GM12878 (cell line): Measurements from ENCODE around the gene ADM2. TPM values are rescaled to one million over a fixed set of nuclear protein-coding genes. Genes with fewer than 3 reads are reported as not detected.

Source experiments
- ATF2 ChIP-seq: IDR thresholded peaks from 2 replicates; pipeline ENCODE4 v1.6.1; 2012; ENCODE audit warnings: low read length, inconsistent platforms
- ATF7 ChIP-seq: fragments of 450-650 bp; IDR thresholded peaks from 2 replicates; pipeline ENCODE4 v1.6.1; 2016; ENCODE audit warnings: low read depth, mild to moderate bottlenecking
- BCL11A ChIP-seq: IDR thresholded peaks from 2 replicates; pipeline ENCODE4 v1.6.1; 2011; ENCODE audit warnings: low read depth, low read length
- CBX5 ChIP-seq: sonication (generic); IDR thresholded peaks from 2 replicates; pipeline ENCODE4 v1.6.1; 2016; ENCODE audit warnings: low read depth, moderate library complexity, mild to moderate bottlenecking, inconsistent platforms
- CEBPB ChIP-seq, 2 experiments: fragments of 150-350 bp in 1 of 2; IDR thresholded peaks; 2 replicates each; pipeline ENCODE4 v1.6.1; 2012 to 2014; ENCODE audit warnings: low read depth in 2 of 2, low read length in 2 of 2, borderline replicate concordance in 1 of 2, inconsistent platforms in 1 of 2
- CHD2 ChIP-seq: IDR thresholded peaks from 2 replicates; pipeline ENCODE4 v1.6.1; 2011; ENCODE audit warnings: low read depth, low read length, improper control_type of control experiment, borderline replicate concordance
- E2F4 ChIP-seq: IDR thresholded peaks from 2 replicates; pipeline ENCODE4 v1.6.1; 2012; ENCODE audit warnings: low read depth, low read length, improper control_type of control experiment
- EZH2 ChIP-seq: IDR thresholded peaks from 2 replicates; pipeline ENCODE4 v1.6.1; 2012; ENCODE audit warnings: low read depth, mild to moderate bottlenecking, control low read depth, inconsistent platforms, low read length, borderline replicate concordance; ENCODE audit not compliant: control insufficient read depth
- GABPA ChIP-seq: IDR thresholded peaks from 2 replicates; pipeline ENCODE4 v1.6.1; 2014; ENCODE audit warnings: antibody characterized with exemption, low read depth, mild to moderate bottlenecking, inconsistent platforms
- GATAD2B ChIP-seq: fragments of 450-650 bp; conservative IDR thresholded peaks from 2 replicates; pipeline ENCODE4 v1.6.1; 2017; ENCODE audit warnings: low read depth, mild to moderate bottlenecking, moderate library complexity
- JUNB ChIP-seq: IDR thresholded peaks from 2 replicates; pipeline ENCODE4 v1.6.1; 2016; ENCODE audit warnings: antibody characterized with exemption, mild to moderate bottlenecking
- MEF2A ChIP-seq: IDR thresholded peaks from 2 replicates; pipeline ENCODE4 v1.6.1; 2011; ENCODE audit warnings: low read depth, mild to moderate bottlenecking, low read length, moderate library complexity; ENCODE audit not compliant: insufficient read depth
- MTA3 ChIP-seq: IDR thresholded peaks from 2 replicates; pipeline ENCODE4 v1.6.1; 2012; ENCODE audit warnings: low read length, inconsistent platforms, borderline replicate concordance
- NBN ChIP-seq: fragments of 450-650 bp; IDR thresholded peaks from 2 replicates; pipeline ENCODE4 v1.6.1; 2016
- NR2F1 ChIP-seq: fragments of 450-650 bp; conservative IDR thresholded peaks from 2 replicates; pipeline ENCODE4 v1.6.1; 2017; ENCODE audit warnings: mild to moderate bottlenecking
- PML ChIP-seq: IDR thresholded peaks from 2 replicates; pipeline ENCODE4 v1.6.1; 2012; ENCODE audit warnings: low read length, inconsistent platforms
- PRDM15 ChIP-seq: fragments of 450-650 bp; formaldehyde crosslinking; IDR thresholded peaks from 2 replicates; pipeline ENCODE4 v1.4.0; 2020; ENCODE audit warnings: mild to moderate bottlenecking, moderate library complexity
- RBBP5 ChIP-seq: fragments of 200-600 bp; sonication (generic); conservative IDR thresholded peaks from 2 replicates; pipeline ENCODE4 v1.6.1; 2016
- SP1 ChIP-seq: IDR thresholded peaks from one replicate; pipeline ENCODE4 v1.6.1; 2011; ENCODE audit warnings: low read depth, low read length
- TCF12 ChIP-seq: IDR thresholded peaks from 2 replicates; pipeline ENCODE4 v1.6.1; 2011; ENCODE audit warnings: low read depth, mild to moderate bottlenecking, low read length
- YBX1 ChIP-seq: fragments of 450-650 bp; IDR thresholded peaks from 2 replicates; pipeline ENCODE4 v1.6.1; 2016; ENCODE audit warnings: antibody characterized with exemption
- ZSCAN29 ChIP-seq: fragments of 450-650 bp; IDR thresholded peaks from 2 replicates; pipeline ENCODE4 v1.6.1; 2017; ENCODE audit warnings: mild to moderate bottlenecking, moderate library complexity
- polyA plus RNA-seq, 11 experiments: library from polyadenylated mRNA; depleted of rRNA in 4 of 11; unstranded in 6 of 11; stranded (reverse) in 5 of 11; fragments of >200 nt; fragmentation: Nextera tagmentation in 4 of 11; fragmentation: Illumina TruSeq in 1 of 11; extraction: Ambion mirVana in 4 of 11; extraction: Trizol in 1 of 11; gene quantifications; 1 replicate in 1 of 11; 2 replicates in 10 of 11; pipeline versions ENCODE4 v1.2.1 to v1.2.3, GENCODE V29; 2011 to 2016; ENCODE audit warnings: inconsistent platforms in 2 of 11, missing spikeins in 2 of 11, low read depth in 1 of 11
- total RNA-seq, 4 experiments: library from RNA; depleted of rRNA in 3 of 4; stranded (reverse); fragments of >200 nt in 3 of 4; fragmentation: Illumina TruSeq in 1 of 4; extraction: Trizol in 1 of 4; gene quantifications; 2 replicates each; pipeline versions ENCODE4 v1.2.1 to v1.2.3, GENCODE V29; 2013 to 2021

Gene ADM2
- total and polyA plus RNA-seq, 10 of the 15 experiments (the other 5 are each of a cell fraction or from before 2014, with no cell fraction given), result 0.02 to 0.33 (median 0.12) TPM; not detected in 2

GRCh38 chr22:50469377-50470305 is 11.7 kb upstream of the ADM2 start (continued):
- no peak for TF ChIP-seq PRDM15 (CRISPR knock-in tag)
- TF ChIP-seq GABPA, result no peak
- peak; percentile 87 for TF ChIP-seq CHD2
- peak; percentile 67; the same call in 1 of the 2 replicates for TF ChIP-seq BCL11A
- TF ChIP-seq GATAD2B, result peak; percentile 72; the same call in 1 of the 2 replicates
- TF ChIP-seq MEF2A, result 0 out of 2 replicates have a peak, but pooled peaks have one; percentile 43
- no peak for TF ChIP-seq ZSCAN29
- no peak for TF ChIP-seq PML
- no peak for TF ChIP-seq CEBPB (IDR thresholded peaks at IDR 0.05; ENCODE audit: borderline replicate concordance in 1 of 2, low read depth in 2 of 2, low read length in 2 of 2)
- TF ChIP-seq ATF2, result no peak
- peak; percentile 62 for TF ChIP-seq ATF7
- no peak for TF ChIP-seq RBBP5
- peak; percentile 74; the same call in 1 of the 2 replicates for TF ChIP-seq NBN
- TF ChIP-seq MTA3, result no peak; the same call in 1 of the 2 replicates
- peak; percentile 74 for TF ChIP-seq SP1
- TF ChIP-seq NR2F1, result peak; percentile 77
- no peak for TF ChIP-seq EZH2
- no peak for TF ChIP-seq YBX1
- no peak for TF ChIP-seq E2F4
- peak; percentile 69; the same call in 1 of the 2 replicates for TF ChIP-seq JUNB
- TF ChIP-seq CBX5, result no peak
- peak; percentile 95 for TF ChIP-seq TCF12
